ENCODE data around the gene C1orf210. TPM values are rescaled to one million over a fixed set of nuclear protein-coding genes. Genes with fewer than 3 reads are reported as not detected.

Gene C1orf210
- total and polyA plus RNA-seq, 2 of the 4 experiments (the other 2 are of a cell fraction) = not detected

GRCh38 chr1:43269627-43270375, 15.6 kb downstream of the C1orf210 start, which contains the start of gene TMEM125:
TSS of gene TMEM125 (plus strand) at chr1:43269983. CDS start at chr1:43272723, 2,740 bp downstream.
- Histone ChIP-seq H3K56ac (ENCODE audit: extremely low read depth, insufficient read depth, low read length) (no peak within 1 kb of the TSS), H3K18ac (ENCODE audit: low read depth, low read length) (no peak within 1 kb of the TSS), H3K4me3 (ENCODE audit: insufficient read depth, low read depth, low read length) (no peak within 1 kb of the TSS), H2AK9ac (replicated peaks; ENCODE audit: low read depth, low read length, poor library complexity) (no peak within 1 kb of the TSS), H4K8ac (ENCODE audit: low read depth in 2 of 2, low read length in 2 of 2) (no peak within 1 kb of the TSS), H3K4me2 (ENCODE audit: low read depth, low read length) (no peak within 1 kb of the TSS; the same call in 1 of the 2 replicates), H2AK5ac (ENCODE audit: low read depth, low read length) (no peak within 1 kb of the TSS), H3K4ac (ENCODE audit: low read depth, low read length) (no peak within 1 kb of the TSS), H2AFZ (replicated peaks; ENCODE audit: low read length, poor library complexity) (peak within 1 kb of the TSS; percentile 64), H3K27me3 (ENCODE audit: control insufficient read depth, insufficient read depth, low read length) (peaks cover 2% of the 10 kb centered on the region; the same call in 1 of the 2 replicates), H3K23ac (ENCODE audit: low read depth, low read length) (no peak within 1 kb of the TSS), H2BK20ac (ENCODE audit: low read depth, low read length) (no peak within 1 kb of the TSS), H3K36me3 (ENCODE audit: control insufficient read depth, insufficient read depth, low read length) (no peaks in the 10 kb centered on the region), H2BK5ac (ENCODE audit: low read depth, low read length, poor library complexity, severe bottlenecking) (no peak within 1 kb of the TSS), H4K91ac (ENCODE audit: insufficient read depth, low read depth, low read length) (no peak within 1 kb of the TSS), H2BK120ac (ENCODE audit: low read depth, low read length) (no peak within 1 kb of the TSS), H4K5ac (ENCODE audit: low read depth, low read length) (no peak within 1 kb of the TSS), H3K79me1 (ENCODE audit: low read depth in 1 of 2, low read length in 2 of 2) (no peaks in the 10 kb centered on the region), H3K9me3 (ENCODE audit: control insufficient read depth, insufficient read depth, low read length) (no peaks in the 10 kb centered on the region), H3K14ac (replicated peaks; ENCODE audit: low read depth, low read length) (no peak within 1 kb of the TSS), H3K4me1 (ENCODE audit: control insufficient read depth, insufficient read depth, low read length) (peaks cover 6% of the 10 kb centered on the region; the same call in 1 of the 2 replicates), H3K9me1 (ENCODE audit: insufficient read depth, low read length) (no peaks in the 10 kb centered on the region), H4K20me1 (ENCODE audit: insufficient read depth, low read length) (no peaks in the 10 kb centered on the region), H3K9ac (ENCODE audit: low read depth, low read length) (no peak within 1 kb of the TSS), H2BK15ac (ENCODE audit: low read depth, low read length) (no peak within 1 kb of the TSS), H3K27ac (ENCODE audit: insufficient read depth, low read length) (no peak within 1 kb of the TSS)
- intact Hi-C loops (cut with micrococcal nuclease) = no loop called here
- TF ChIP-seq RFX5 (IDR thresholded peaks at IDR 0.05; ENCODE audit: low read depth, low read length) (no peak), CEBPB (IDR thresholded peaks at IDR 0.05; ENCODE audit: low read depth, low read length) (no peak), MAZ (IDR thresholded peaks at IDR 0.05; ENCODE audit: borderline replicate concordance, low read depth, low read length) (no peak), BHLHE40 (IDR thresholded peaks at IDR 0.05; ENCODE audit: low read depth, low read length) (no peak), POLR2A (IDR thresholded peaks at IDR 0.05; ENCODE audit: low read depth, low read length) (no peak), NFE2L2 (IDR thresholded peaks at IDR 0.05; ENCODE audit: low read depth, low read length) (no peak), CHD1 (IDR thresholded peaks at IDR 0.05; ENCODE audit: low read depth, low read length) (no peak), RCOR1 (IDR thresholded peaks at IDR 0.05; ENCODE audit: insufficient replicate concordance, low read length) (no peak), ELK1 (IDR thresholded peaks at IDR 0.05; ENCODE audit: borderline replicate concordance, low read depth, low read length) (no peak), SMC3 (IDR thresholded peaks at IDR 0.05; ENCODE audit: low read depth, low read length) (no peak), FOS (IDR thresholded peaks at IDR 0.05; ENCODE audit: low read depth, low read length) (no peak)
- TF ChIP-seq, protein P1, sequence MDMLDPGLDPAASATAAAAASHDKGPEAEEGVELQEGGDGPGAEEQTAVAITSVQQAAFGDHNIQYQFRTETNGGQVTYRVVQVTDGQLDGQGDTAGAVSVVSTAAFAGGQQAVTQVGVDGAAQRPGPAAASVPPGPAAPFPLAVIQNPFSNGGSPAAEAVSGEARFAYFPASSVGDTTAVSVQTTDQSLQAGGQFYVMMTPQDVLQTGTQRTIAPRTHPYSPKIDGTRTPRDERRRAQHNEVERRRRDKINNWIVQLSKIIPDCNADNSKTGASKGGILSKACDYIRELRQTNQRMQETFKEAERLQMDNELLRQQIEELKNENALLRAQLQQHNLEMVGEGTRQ (IDR thresholded peaks at IDR 0.05; ENCODE audit: low read depth, low read length) = no peak
- TF ChIP-seq, protein P2, sequence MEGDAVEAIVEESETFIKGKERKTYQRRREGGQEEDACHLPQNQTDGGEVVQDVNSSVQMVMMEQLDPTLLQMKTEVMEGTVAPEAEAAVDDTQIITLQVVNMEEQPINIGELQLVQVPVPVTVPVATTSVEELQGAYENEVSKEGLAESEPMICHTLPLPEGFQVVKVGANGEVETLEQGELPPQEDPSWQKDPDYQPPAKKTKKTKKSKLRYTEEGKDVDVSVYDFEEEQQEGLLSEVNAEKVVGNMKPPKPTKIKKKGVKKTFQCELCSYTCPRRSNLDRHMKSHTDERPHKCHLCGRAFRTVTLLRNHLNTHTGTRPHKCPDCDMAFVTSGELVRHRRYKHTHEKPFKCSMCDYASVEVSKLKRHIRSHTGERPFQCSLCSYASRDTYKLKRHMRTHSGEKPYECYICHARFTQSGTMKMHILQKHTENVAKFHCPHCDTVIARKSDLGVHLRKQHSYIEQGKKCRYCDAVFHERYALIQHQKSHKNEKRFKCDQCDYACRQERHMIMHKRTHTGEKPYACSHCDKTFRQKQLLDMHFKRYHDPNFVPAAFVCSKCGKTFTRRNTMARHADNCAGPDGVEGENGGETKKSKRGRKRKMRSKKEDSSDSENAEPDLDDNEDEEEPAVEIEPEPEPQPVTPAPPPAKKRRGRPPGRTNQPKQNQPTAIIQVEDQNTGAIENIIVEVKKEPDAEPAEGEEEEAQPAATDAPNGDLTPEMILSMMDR (conservative IDR thresholded peaks at IDR 0.05; ENCODE audit: low read depth, low read length) = no peak
- BruUV-seq (replicated peaks) = no TSS peak
- DNase-seq = no peak
- in situ Hi-C loops (cut with MboI; ENCODE audit: low sequenced_read_pairs) = no loop called here
- 77% methylated on average over 5 of the region's 7 CpGs; no CpG with 5 or more reads in 1 of the 2 experiments for WGBS, 2 experiments (ENCODE audit: extremely low coverage in 2 of 2, insufficient read length in 1 of 2)
- dilution Hi-C loops (cut with HindIII; ENCODE audit: low sequenced_read_pairs, unreplicated experiment) = no loop called here
- ChIA-PET CTCF (no interaction called here), POLR2A (ENCODE audit: unreplicated experiment) (no interaction called here)
- no peak for ATAC-seq (ENCODE audit: low read depth)
